Neural cell (in vitro differentiated cells): ENCODE results near the gene BTRC. TPM values are rescaled to one million over a fixed set of nuclear protein-coding genes. Genes with fewer than 3 reads are reported as not detected.

Experiments used
- H2AFZ ChIP-seq: fragments of 200-600, 300-800 bp; sonication (generic), shearing (Covaris generic); 2 replicates; pipeline ENCODE4 v1.6.0; 2014; ENCODE audit warnings: low read depth, mild to moderate bottlenecking, antibody characterized with exemption, low read length, moderate library complexity
- H3F3A ChIP-seq: fragments of 200-600 bp; shearing (Covaris generic); 2 replicates; pipeline ENCODE4 v1.6.1; 2016; ENCODE audit warnings: mild to moderate bottlenecking, moderate library complexity, mixed read lengths, antibody characterized with exemption, low read length; ENCODE audit not compliant: insufficient read depth, poor library complexity, severe bottlenecking
- H3K27ac ChIP-seq: fragments of 200-600, 300-800 bp; sonication (generic), shearing (Covaris generic); 2 replicates; pipeline ENCODE4 v1.5.1; 2014; ENCODE audit warnings: mild to moderate bottlenecking, low read length, moderate library complexity
- H3K27me3 ChIP-seq: fragments of 300-800, 200-600 bp; sonication (generic), shearing (Covaris generic); 2 replicates; pipeline ENCODE4 v1.6.0; 2014; ENCODE audit warnings: mild to moderate bottlenecking, low read depth, low read length, moderate library complexity; ENCODE audit not compliant: insufficient read depth
- H3K36me3 ChIP-seq: fragments of 300-800, 200-600 bp; sonication (generic), shearing (Covaris generic); 2 replicates; pipeline ENCODE4 v1.5.1; 2014; ENCODE audit warnings: mild to moderate bottlenecking, antibody characterized with exemption, low read length, moderate library complexity; ENCODE audit not compliant: insufficient read depth
- H3K4me2 ChIP-seq: fragments of 300-800, 200-600 bp; sonication (generic), shearing (Covaris generic); 2 replicates; pipeline ENCODE4 v1.6.0; 2014; ENCODE audit warnings: mild to moderate bottlenecking, low read length
- H3K4me3 ChIP-seq: fragments of 300-800, 200-600 bp; sonication (generic), shearing (Covaris generic); 2 replicates; pipeline ENCODE4 v1.5.1; 2014; ENCODE audit warnings: mild to moderate bottlenecking, low read length, moderate library complexity
- H3K79me2 ChIP-seq: fragments of 200-600 bp; shearing (Covaris generic); replicated peaks from 2 replicates; pipeline ENCODE4 v1.6.0; 2014; ENCODE audit warnings: mild to moderate bottlenecking, low read length, moderate library complexity; ENCODE audit not compliant: insufficient read depth
- H3K9ac ChIP-seq: fragments of 300-800, 200-600 bp; sonication (generic), shearing (Covaris generic); 2 replicates; pipeline ENCODE4 v1.6.1; 2016; ENCODE audit warnings: mild to moderate bottlenecking, low read length, mixed read lengths
- H3K9me2 ChIP-seq: fragments of 200-600 bp; shearing (Covaris generic); 2 replicates; pipeline ENCODE4 v1.6.1; 2016; ENCODE audit warnings: mild to moderate bottlenecking, low read length, mixed read lengths; ENCODE audit not compliant: insufficient read depth
- H3K9me3 ChIP-seq: fragments of 200-600, 300-800 bp; sonication (generic), shearing (Covaris generic); 2 replicates; pipeline ENCODE4 v1.6.1; 2016; ENCODE audit warnings: mild to moderate bottlenecking, mixed run types, low read length, moderate library complexity, mixed read lengths
- H4K20me1 ChIP-seq: fragments of 200-600 bp; shearing (Covaris generic); 2 replicates; pipeline ENCODE4 v1.6.1; 2016; ENCODE audit warnings: mild to moderate bottlenecking, mixed run types; ENCODE audit not compliant: insufficient read depth
- CTCF ChIP-seq: fragments of 450-650 bp; IDR thresholded peaks from 2 replicates; pipeline ENCODE4 v1.5.1; 2014; ENCODE audit warnings: antibody characterized with exemption, mild to moderate bottlenecking, moderate library complexity; ENCODE audit not compliant: poor library complexity, severe bottlenecking
- EP300 ChIP-seq: fragments of 450-650 bp; conservative IDR thresholded peaks from 2 replicates; pipeline ENCODE4 v1.6.1; 2014; ENCODE audit warnings: antibody characterized with exemption, mild to moderate bottlenecking, moderate library complexity; ENCODE audit not compliant: poor library complexity, severe bottlenecking
- EZH2 ChIP-seq: fragments of 200-600, 300-800 bp; shearing (Covaris generic), sonication (generic); IDR thresholded peaks from 2 replicates; pipeline ENCODE4 v1.6.1; 2014; ENCODE audit warnings: antibody characterized with exemption, low read length, borderline replicate concordance, mild to moderate bottlenecking; ENCODE audit not compliant: insufficient read depth, poor library complexity, severe bottlenecking
- MXI1 ChIP-seq: fragments of 450-650 bp; conservative IDR thresholded peaks from 2 replicates; pipeline ENCODE4 v1.6.1; 2014; ENCODE audit warnings: antibody characterized with exemption, mild to moderate bottlenecking; ENCODE audit not compliant: poor library complexity, severe bottlenecking
- POLR2AphosphoS5 ChIP-seq: IDR thresholded peaks from 2 replicates; pipeline ENCODE4 v1.6.1; 2012
- RAD21 ChIP-seq: fragments of 450-650 bp; conservative IDR thresholded peaks from 2 replicates; pipeline ENCODE4 v1.6.1; 2014; ENCODE audit warnings: antibody characterized with exemption, mild to moderate bottlenecking, moderate library complexity
- REST ChIP-seq: IDR thresholded peaks from 2 replicates; pipeline ENCODE4 v1.6.1; 2012; ENCODE audit warnings: borderline replicate concordance
- SMC3 ChIP-seq: fragments of 450-650 bp; conservative IDR thresholded peaks from 2 replicates; pipeline ENCODE4 v1.6.1; 2014; ENCODE audit warnings: antibody characterized with exemption, mild to moderate bottlenecking, moderate library complexity; ENCODE audit not compliant: poor library complexity
- TAF1 ChIP-seq: IDR thresholded peaks from 2 replicates; pipeline ENCODE4 v1.6.1; 2012; ENCODE audit warnings: low read depth
- polyA plus RNA-seq: library from polyadenylated mRNA; depleted of rRNA; stranded (reverse); fragments of >200 nt; gene quantifications from 2 replicates; pipeline ENCODE4 v1.2.3, GENCODE V29; 2014

Gene BTRC
- polyA plus RNA-seq, 1 donor from 2014 or later, result 32.6 TPM

- no peaks in the 10 kb centered on the region for H3K9me3 ChIP-seq
- no peak for TF ChIP-seq MXI1
- TF ChIP-seq POLR2AphosphoS5, result no peak
- TF ChIP-seq TAF1, result no peak
- no peak for TF ChIP-seq CTCF
- TF ChIP-seq RAD21, result no peak
- TF ChIP-seq EZH2, result no peak
- no peak for TF ChIP-seq SMC3
- no peaks in the 10 kb centered on the region for H3K9me2 ChIP-seq
- H3K27me3 ChIP-seq, result no peaks in the 10 kb centered on the region
- no peaks in the 10 kb centered on the region for H3F3A ChIP-seq
- no peak overlapping the region for H3K27ac ChIP-seq
- H3K4me3 ChIP-seq, result no peak overlapping the region
- no peak overlapping the region for H2AFZ ChIP-seq
- no peak overlapping the region for H3K9ac ChIP-seq
- H3K79me2 ChIP-seq, result no peaks in the 10 kb centered on the region
- no peak overlapping the region for H3K4me2 ChIP-seq
- H4K20me1 ChIP-seq, result no peaks in the 10 kb centered on the region
- H3K36me3 ChIP-seq, result no peaks in the 10 kb centered on the region
Observed at GRCh38 chr10:101504438-101504837, 150.5 kb downstream of the BTRC start.

GRCh38 chr10:101506829-101507661 is 153.1 kb downstream of the BTRC start:
- H3K9ac ChIP-seq, result no peak overlapping the region
- no peak overlapping the region for H3K27ac ChIP-seq

More at GRCh38 chr10:101506829-101507661, 153.1 kb downstream of the BTRC start:
- Histone ChIP-seq H3K4me2 (no peak overlapping the region), H3F3A (no peaks in the 10 kb centered on the region), H3K9me3 (no peaks in the 10 kb centered on the region), H4K20me1 (no peaks in the 10 kb centered on the region), H3K4me3 (no peak overlapping the region), H3K27me3 (no peaks in the 10 kb centered on the region), H3K9me2 (no peaks in the 10 kb centered on the region), H2AFZ (no peak overlapping the region), H3K36me3 (no peaks in the 10 kb centered on the region), H3K79me2 (no peaks in the 10 kb centered on the region)
- TF ChIP-seq REST, result no peak
- TF ChIP-seq TAF1, result no peak
- TF ChIP-seq CTCF, result no peak
- no peak for TF ChIP-seq EZH2
- TF ChIP-seq SMC3, result no peak
- TF ChIP-seq MXI1, result no peak
- TF ChIP-seq EP300, result no peak
- no peak for TF ChIP-seq POLR2AphosphoS5
- no peak for TF ChIP-seq RAD21
